IMR-90 (cell line): ENCODE results near the gene ZDHHC22. TPM values are rescaled to one million over a fixed set of nuclear protein-coding genes. Genes with fewer than 3 reads are reported as not detected.

Source experiments
- ATAC-seq: fragments of 200-7000 bp; cut with Tn5 transposase; 2 replicates; pipeline ENCODE4 v1.9.1; 2020; ENCODE audit warnings: low read depth, mild to moderate bottlenecking, moderate library complexity
- BruUV-seq: library from RNA; stranded (reverse); fragments of 400-500 nt; replicated peaks from 2 replicates; lab custom pipeline; 2021; lab: Mats Ljungman, UMichigan
- CTCF ChIA-PET: fragments of 300-600 bp; formaldehyde crosslinking; extraction: SDS; loops from one replicate; lab custom pipeline; 2021; ENCODE audit warnings: antibody characterized with exemption; lab: Yijun Ruan, JAX
- POLR2A ChIA-PET: fragments of 300-600 bp; sonication (Branson Sonifier 250); formaldehyde crosslinking; loops from one replicate; lab custom pipeline; 2022; ENCODE audit warnings: antibody characterized with exemption; ENCODE audit not compliant: unreplicated experiment; lab: Charles Lee
- DNase-seq: peaks from one replicate; pipeline ENCODE4 v3.0.0; 2013
- H2AFZ ChIP-seq: replicated peaks from 2 replicates; pipeline ENCODE3; 2013; ENCODE audit warnings: low read length, mild to moderate bottlenecking; ENCODE audit not compliant: poor library complexity
- H2AK5ac ChIP-seq: 2 replicates; pipeline ENCODE4 v1.6.1; 2013; ENCODE audit warnings: low read depth, low read length, inconsistent platforms
- H2AK9ac ChIP-seq: replicated peaks from 2 replicates; pipeline ENCODE3; 2013; ENCODE audit warnings: mild to moderate bottlenecking, low read depth, low read length, moderate library complexity; ENCODE audit not compliant: poor library complexity
- H2BK120ac ChIP-seq: 2 replicates; pipeline ENCODE4 v1.6.1; 2013; ENCODE audit warnings: low read depth, low read length, inconsistent platforms
- H2BK15ac ChIP-seq: 3 replicates; pipeline ENCODE4 v1.6.1; 2013; ENCODE audit warnings: low read depth, low read length, inconsistent platforms
- H2BK20ac ChIP-seq: 2 replicates; pipeline ENCODE4 v1.6.1; 2013; ENCODE audit warnings: low read depth, mild to moderate bottlenecking, inconsistent platforms, low read length, moderate library complexity
- H2BK5ac ChIP-seq: 2 replicates; pipeline ENCODE4 v1.6.1; 2013; ENCODE audit warnings: mild to moderate bottlenecking, low read depth, low read length, inconsistent platforms; ENCODE audit not compliant: poor library complexity, severe bottlenecking
- H3K14ac ChIP-seq: replicated peaks from 2 replicates; pipeline ENCODE4 v1.6.1; 2013; ENCODE audit warnings: low read depth, low read length, inconsistent platforms
- H3K18ac ChIP-seq: 2 replicates; pipeline ENCODE4 v1.6.1; 2013; ENCODE audit warnings: low read depth, low read length, control low read depth
- H3K23ac ChIP-seq: 2 replicates; pipeline ENCODE4 v1.6.1; 2013; ENCODE audit warnings: low read depth, low read length, inconsistent platforms
- H3K27ac ChIP-seq: 2 replicates; pipeline ENCODE4 v1.5.1; 2013; ENCODE audit warnings: mild to moderate bottlenecking, control low read depth, low read length; ENCODE audit not compliant: insufficient read depth
- H3K27me3 ChIP-seq: 2 replicates; pipeline ENCODE4 v1.6.1; 2013; ENCODE audit warnings: low read length; ENCODE audit not compliant: control insufficient read depth, insufficient read depth
- H3K36me3 ChIP-seq: 2 replicates; pipeline ENCODE4 v1.6.1; 2013; ENCODE audit warnings: low read length, mixed read lengths; ENCODE audit not compliant: control insufficient read depth, insufficient read depth
- H3K4ac ChIP-seq: 2 replicates; pipeline ENCODE4 v1.6.1; 2013; ENCODE audit warnings: low read depth, low read length, inconsistent platforms
- H3K4me1 ChIP-seq: 2 replicates; pipeline ENCODE4 v1.6.1; 2013; ENCODE audit warnings: low read length, mixed read lengths; ENCODE audit not compliant: control insufficient read depth, insufficient read depth
- H3K4me2 ChIP-seq: 2 replicates; pipeline ENCODE4 v1.6.1; 2013; ENCODE audit warnings: low read depth, mild to moderate bottlenecking, control low read depth, low read length, moderate library complexity
- H3K4me3 ChIP-seq: 2 replicates; pipeline ENCODE4 v1.5.1; 2013; ENCODE audit warnings: low read depth, mild to moderate bottlenecking, control low read depth, low read length, moderate library complexity; ENCODE audit not compliant: insufficient read depth
- H3K56ac ChIP-seq: 2 replicates; pipeline ENCODE4 v1.6.1; 2013; ENCODE audit warnings: low read length, inconsistent platforms; ENCODE audit not compliant: insufficient read depth; ENCODE audit errors: extremely low read depth
- H3K79me1 ChIP-seq, 2 experiments: 2 replicates each; pipeline ENCODE4 v1.6.1; 2013; ENCODE audit warnings: low read length in 2 of 2, inconsistent platforms in 1 of 2, low read depth in 1 of 2
- H3K9ac ChIP-seq: 2 replicates; pipeline ENCODE4 v1.6.1; 2013; ENCODE audit warnings: low read depth, low read length, control low read depth
- H3K9me1 ChIP-seq: 2 replicates; pipeline ENCODE4 v1.6.1; 2013; ENCODE audit warnings: low read length, inconsistent platforms; ENCODE audit not compliant: insufficient read depth
- H3K9me3 ChIP-seq: 2 replicates; pipeline ENCODE4 v1.6.1; 2013; ENCODE audit warnings: low read length; ENCODE audit not compliant: control insufficient read depth, insufficient read depth
- H4K20me1 ChIP-seq: 2 replicates; pipeline ENCODE4 v1.6.1; 2013; ENCODE audit warnings: low read length, inconsistent platforms; ENCODE audit not compliant: insufficient read depth
- H4K5ac ChIP-seq: 2 replicates; pipeline ENCODE4 v1.6.1; 2013; ENCODE audit warnings: mild to moderate bottlenecking, low read depth, low read length, control low read depth
- H4K8ac ChIP-seq, 2 experiments: 2 replicates each; pipeline ENCODE4 v1.6.1; 2013; ENCODE audit warnings: low read depth in 2 of 2, low read length in 2 of 2, control low read depth in 1 of 2, inconsistent platforms in 1 of 2
- H4K91ac ChIP-seq: 2 replicates; pipeline ENCODE4 v1.6.1; 2013; ENCODE audit warnings: low read depth, low read length, inconsistent platforms; ENCODE audit not compliant: insufficient read depth
- BHLHE40 ChIP-seq: fragments of 150-350 bp; IDR thresholded peaks from 2 replicates; pipeline ENCODE4 v1.6.1; 2016; ENCODE audit warnings: mild to moderate bottlenecking, low read depth, low read length
- RAD21 ChIP-seq: IDR thresholded peaks from 2 replicates; pipeline ENCODE4 v1.6.1; 2012; ENCODE audit warnings: low read length, improper control_type of control experiment
- WGBS, 2 experiments: methylation state at CpG; one replicate each; pipeline versions ENCODE4 v1.1.5 to v1.1.7; 2013; ENCODE audit warnings: missing lambda C conversion rate in 2 of 2; ENCODE audit not compliant: insufficient read length in 1 of 2; ENCODE audit errors: extremely low coverage in 2 of 2; 5-methylcytosine and 5-hydroxymethylcytosine counted together
- dilution Hi-C: fragments of 300-500 bp; cut with HindIII; formaldehyde crosslinking; loops from one replicate; pipeline ENCODE4 v1.14.3; 2018; ENCODE audit warnings: low sequenced_read_pairs; ENCODE audit not compliant: unreplicated experiment
- in situ Hi-C: fragments of 300-500 bp; cut with MboI; formaldehyde crosslinking; loops from 3 replicates; pipeline ENCODE4 v1.14.3; 2019; ENCODE audit warnings: low sequenced_read_pairs, inconsistent platforms, mixed read lengths
- intact Hi-C: fragments of 100-400 bp; cut with micrococcal nuclease; formaldehyde crosslinking; loops from 2 replicates; pipeline ENCODE4 v1.10.0; 2022
- polyA plus RNA-seq, 3 experiments: library from polyadenylated mRNA; depleted of rRNA; stranded (reverse); fragments of >200 nt; gene quantifications; 2 replicates each; pipeline ENCODE4 v1.2.3, GENCODE V29; 2012; ENCODE audit warnings: low replicate concordance in 1 of 3
- total RNA-seq: library from RNA; depleted of rRNA; stranded (reverse); fragments of >200 nt; gene quantifications from 2 replicates; pipeline ENCODE4 v1.2.3, GENCODE V29; 2012

Gene ZDHHC22
- total and polyA plus RNA-seq, 2 of the 4 experiments (the other 2 are of a cell fraction): not detected

- dilution Hi-C loops (no loop called here), intact Hi-C loops (no loop called here), in situ Hi-C loops (no loop called here)
- Histone ChIP-seq H3K79me1 (no peaks in the 10 kb centered on the region), H3K4me2 (no peak overlapping the region), H2BK15ac (no peak overlapping the region), H3K9me3 (no peaks in the 10 kb centered on the region), H2BK120ac (no peak overlapping the region), H4K5ac (no peak overlapping the region), H3K36me3 (peaks cover 20% of the 10 kb centered on the region), H3K27me3 (no peaks in the 10 kb centered on the region), H2BK5ac (no peak overlapping the region), H3K23ac (no peak overlapping the region), H3K18ac (no peak overlapping the region), H2AK9ac (no peak overlapping the region), H2AFZ (no peak overlapping the region), H2BK20ac (no peak overlapping the region), H4K91ac (no peak overlapping the region), H3K14ac (no peak overlapping the region), H3K4me3 (no peak overlapping the region), H2AK5ac (no peak overlapping the region), H3K4ac (no peak overlapping the region), H3K9ac (no peak overlapping the region), H3K9me1 (peaks cover 4% of the 10 kb centered on the region; the same call in 1 of the 2 replicates), H3K4me1 (no peaks in the 10 kb centered on the region), H4K8ac (no peak overlapping the region), H3K27ac (no peak overlapping the region), H3K56ac (no peak overlapping the region), H4K20me1 (no peaks in the 10 kb centered on the region)
- ATAC-seq (no peak), DNase-seq (no peak)
- WGBS, 2 experiments: no CpG with 5 or more reads among the region's 5 CpGs
- BruUV-seq: no TSS peak
- ChIA-PET CTCF (no interaction called here), POLR2A (no interaction called here)
- TF ChIP-seq BHLHE40 (no peak), RAD21 (no peak)
These were observed 30.6 kb downstream of the ZDHHC22 start for GRCh38 chr14:77111021-77111420.
